ENCODE data around the gene MRPL17.
"Not testable (repeated sequence)": the region's sequence is repeated elsewhere in the genome, so short reads cannot be mapped to it uniquely, and the experiment has no call there.

MRPL17 gene

GRCh38 chr11:6682936-6683861, at the start of gene MRPL17:
Gene MRPL17, minus strand, starts transcription at chr11:6683340. Its CDS starts 44 bp downstream, at chr11:6683296.
- Histone ChIP-seq H3K27ac (ENCODE audit: low read length) (peak within 1 kb of the TSS; percentile 77), H3K4me3 (ENCODE audit: low read length) (peak within 1 kb of the TSS; percentile 91), H3K27me3 (ENCODE audit: control insufficient read depth, insufficient read depth, low read length) (no peaks in the 10 kb centered on the region), H3K9ac (ENCODE audit: low read length) (peak within 1 kb of the TSS; percentile 96), H3K4me1 (ENCODE audit: control insufficient read depth, low read depth, low read length) (peaks cover 10% of the 10 kb centered on the region), H3K9me3 (ENCODE audit: control insufficient read depth, low read depth, low read length) (no peaks in the 10 kb centered on the region), H3K36me3 (ENCODE audit: control insufficient read depth, low read depth, low read length) (peaks cover 14% of the 10 kb centered on the region)

GRCh38 chr11:6727971-6728760, 45.0 kb upstream of the MRPL17 start:
- no peaks in the 10 kb centered on the region for H3K4me1 ChIP-seq (ENCODE audit: control insufficient read depth, low read depth, low read length)
- no peaks in the 10 kb centered on the region for H3K27me3 ChIP-seq (ENCODE audit: control insufficient read depth, insufficient read depth, low read length)
- no peaks in the 10 kb centered on the region for H3K36me3 ChIP-seq (ENCODE audit: control insufficient read depth, low read depth, low read length)
- H3K9ac ChIP-seq (ENCODE audit: low read length), result no peak overlapping the region
- H3K4me3 ChIP-seq (ENCODE audit: low read length), result no peak overlapping the region
- no peaks in the 10 kb centered on the region for H3K9me3 ChIP-seq (ENCODE audit: control insufficient read depth, low read depth, low read length)
- H3K27ac ChIP-seq (ENCODE audit: low read length), result no peak overlapping the region

- Histone ChIP-seq H3K9me3 (ENCODE audit: control insufficient read depth, low read depth, low read length) (no peaks in the 10 kb centered on the region), H3K27me3 (ENCODE audit: control insufficient read depth, insufficient read depth, low read length) (no peaks in the 10 kb centered on the region), H3K36me3 (ENCODE audit: control insufficient read depth, low read depth, low read length) (no peaks in the 10 kb centered on the region), H3K4me1 (ENCODE audit: control insufficient read depth, low read depth, low read length) (no peaks in the 10 kb centered on the region), H3K27ac (ENCODE audit: low read length) (no peak overlapping the region), H3K9ac (ENCODE audit: low read length) (no peak overlapping the region), H3K4me3 (ENCODE audit: low read length) (no peak overlapping the region)
Measured at GRCh38 chr11:6725386-6725896, 42.3 kb upstream of the MRPL17 start.

- Histone ChIP-seq H3K9ac (ENCODE audit: low read length) (no peak overlapping the region), H3K36me3 (ENCODE audit: control insufficient read depth, low read depth, low read length) (no peaks in the 10 kb centered on the region), H3K27ac (ENCODE audit: low read length) (no peak overlapping the region), H3K9me3 (ENCODE audit: control insufficient read depth, low read depth, low read length) (no peaks in the 10 kb centered on the region), H3K27me3 (ENCODE audit: control insufficient read depth, insufficient read depth, low read length) (no peaks in the 10 kb centered on the region), H3K4me1 (ENCODE audit: control insufficient read depth, low read depth, low read length) (no peaks in the 10 kb centered on the region), H3K4me3 (ENCODE audit: low read length) (no peak overlapping the region)
Measured at GRCh38 chr11:6724013-6724412, 40.9 kb upstream of the MRPL17 start.

- Histone ChIP-seq H3K36me3 (ENCODE audit: control insufficient read depth, low read depth, low read length) (no peaks in the 10 kb centered on the region), H3K4me1 (ENCODE audit: control insufficient read depth, low read depth, low read length) (no peaks in the 10 kb centered on the region), H3K9me3 (ENCODE audit: control insufficient read depth, low read depth, low read length) (no peaks in the 10 kb centered on the region), H3K9ac (ENCODE audit: low read length) (no peak overlapping the region), H3K27me3 (ENCODE audit: control insufficient read depth, insufficient read depth, low read length) (no peaks in the 10 kb centered on the region), H3K4me3 (ENCODE audit: low read length) (no peak overlapping the region), H3K27ac (ENCODE audit: low read length) (no peak overlapping the region)
Measured at GRCh38 chr11:6721343-6721742, 38.2 kb upstream of the MRPL17 start.

GRCh38 chr11:6719576-6719975, 36.4 kb upstream of the MRPL17 start:
- Histone ChIP-seq H3K4me3 (ENCODE audit: low read length) (no peak overlapping the region), H3K9me3 (ENCODE audit: control insufficient read depth, low read depth, low read length) (no peaks in the 10 kb centered on the region), H3K27me3 (ENCODE audit: control insufficient read depth, insufficient read depth, low read length) (no peaks in the 10 kb centered on the region), H3K4me1 (ENCODE audit: control insufficient read depth, low read depth, low read length) (no peaks in the 10 kb centered on the region), H3K27ac (ENCODE audit: low read length) (no peak overlapping the region), H3K36me3 (ENCODE audit: control insufficient read depth, low read depth, low read length) (no peaks in the 10 kb centered on the region), H3K9ac (ENCODE audit: low read length) (no peak overlapping the region)

- Histone ChIP-seq H3K4me1 (ENCODE audit: control insufficient read depth, low read depth, low read length) (no peaks in the 10 kb centered on the region), H3K4me3 (ENCODE audit: low read length) (no peak overlapping the region), H3K9me3 (ENCODE audit: control insufficient read depth, low read depth, low read length) (no peaks in the 10 kb centered on the region), H3K9ac (ENCODE audit: low read length) (no peak overlapping the region), H3K36me3 (ENCODE audit: control insufficient read depth, low read depth, low read length) (no peaks in the 10 kb centered on the region), H3K27ac (ENCODE audit: low read length) (no peak overlapping the region), H3K27me3 (ENCODE audit: control insufficient read depth, insufficient read depth, low read length) (no peaks in the 10 kb centered on the region)
Measured at GRCh38 chr11:6717426-6717825, 34.3 kb upstream of the MRPL17 start.

GRCh38 chr11:6711552-6711951, 28.4 kb upstream of the MRPL17 start:
- not testable (repeated sequence) for H3K4me3 ChIP-seq (ENCODE audit: low read length); H3K27ac ChIP-seq (ENCODE audit: low read length); H3K9ac ChIP-seq (ENCODE audit: low read length); H3K36me3 ChIP-seq (ENCODE audit: control insufficient read depth, low read depth, low read length); H3K9me3 ChIP-seq (ENCODE audit: control insufficient read depth, low read depth, low read length); H3K4me1 ChIP-seq (ENCODE audit: control insufficient read depth, low read depth, low read length); H3K27me3 ChIP-seq (ENCODE audit: control insufficient read depth, insufficient read depth, low read length)

- H3K27me3 ChIP-seq (ENCODE audit: control insufficient read depth, insufficient read depth, low read length), result no peaks in the 10 kb centered on the region
- no peaks in the 10 kb centered on the region for H3K9me3 ChIP-seq (ENCODE audit: control insufficient read depth, low read depth, low read length)
- no peak overlapping the region for H3K9ac ChIP-seq (ENCODE audit: low read length)
- no peak overlapping the region for H3K27ac ChIP-seq (ENCODE audit: low read length)
- no peak overlapping the region for H3K4me3 ChIP-seq (ENCODE audit: low read length)
- H3K4me1 ChIP-seq (ENCODE audit: control insufficient read depth, low read depth, low read length), result no peaks in the 10 kb centered on the region
- no peaks in the 10 kb centered on the region for H3K36me3 ChIP-seq (ENCODE audit: control insufficient read depth, low read depth, low read length)
Measured at GRCh38 chr11:6708876-6709275, 25.7 kb upstream of the MRPL17 start.

GRCh38 chr11:6705905-6706535, 22.9 kb upstream of the MRPL17 start:
- no peaks in the 10 kb centered on the region for H3K9me3 ChIP-seq (ENCODE audit: control insufficient read depth, low read depth, low read length)
- H3K36me3 ChIP-seq (ENCODE audit: control insufficient read depth, low read depth, low read length), result no peaks in the 10 kb centered on the region
- no peaks in the 10 kb centered on the region for H3K27me3 ChIP-seq (ENCODE audit: control insufficient read depth, insufficient read depth, low read length)
- H3K27ac ChIP-seq (ENCODE audit: low read length), result no peak overlapping the region
- H3K4me1 ChIP-seq (ENCODE audit: control insufficient read depth, low read depth, low read length), result no peaks in the 10 kb centered on the region
- H3K4me3 ChIP-seq (ENCODE audit: low read length), result no peak overlapping the region
- no peak overlapping the region for H3K9ac ChIP-seq (ENCODE audit: low read length)
